WTC11 (cell line): ENCODE data around the gene MRNIP.

Experiments used
- RORB ChIP-seq: fragments of 250-450 bp; sonication (Bioruptor Pico); IDR thresholded peaks from 2 replicates; pipeline ENCODE4 v1.9.0; 2021; ENCODE audit warnings: mild to moderate bottlenecking
- TF ChIP-seq, protein P1 (sequence below): sonication (generic); formaldehyde crosslinking; conservative IDR thresholded peaks from 2 replicates; pipeline ENCODE4 v1.8.1; 2022; ENCODE audit warnings: mild to moderate bottlenecking, missing genetic modification reagents
- TF ChIP-seq, protein P2 (sequence below): fragments of 200-600 bp; IDR thresholded peaks from 2 replicates; pipeline ENCODE4 v1.8.0; 2022; ENCODE audit warnings: antibody characterized with exemption

DNA sequence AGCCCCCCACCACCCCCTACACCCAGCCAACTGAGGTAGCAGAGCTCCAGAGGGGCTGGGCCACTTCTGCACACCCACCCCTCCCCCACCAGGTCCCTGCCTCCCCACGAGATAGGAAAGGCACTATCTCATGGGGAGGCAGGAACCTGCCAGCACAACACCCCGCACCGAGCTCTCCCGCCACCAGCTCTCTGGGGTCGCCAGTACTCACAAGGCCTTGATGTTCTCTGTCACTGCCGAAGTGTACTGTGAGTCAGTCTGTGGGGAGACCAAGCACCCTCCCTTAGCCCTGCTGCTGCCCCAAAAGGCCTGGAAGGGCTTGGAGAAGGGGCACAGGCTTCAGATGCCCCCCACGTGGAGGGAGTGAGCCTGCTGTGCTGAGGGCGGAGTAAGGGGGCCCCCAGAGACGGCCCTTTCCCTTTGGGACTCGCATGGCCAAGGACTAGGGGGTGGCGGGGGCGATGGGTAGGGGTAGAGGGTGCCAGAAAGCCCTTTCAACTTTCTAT is 57.9 kb downstream of the MRNIP start:
- TF ChIP-seq, protein P1, sequence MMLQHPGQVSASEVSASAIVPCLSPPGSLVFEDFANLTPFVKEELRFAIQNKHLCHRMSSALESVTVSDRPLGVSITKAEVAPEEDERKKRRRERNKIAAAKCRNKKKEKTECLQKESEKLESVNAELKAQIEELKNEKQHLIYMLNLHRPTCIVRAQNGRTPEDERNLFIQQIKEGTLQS, result no peak
- TF ChIP-seq, protein P2, sequence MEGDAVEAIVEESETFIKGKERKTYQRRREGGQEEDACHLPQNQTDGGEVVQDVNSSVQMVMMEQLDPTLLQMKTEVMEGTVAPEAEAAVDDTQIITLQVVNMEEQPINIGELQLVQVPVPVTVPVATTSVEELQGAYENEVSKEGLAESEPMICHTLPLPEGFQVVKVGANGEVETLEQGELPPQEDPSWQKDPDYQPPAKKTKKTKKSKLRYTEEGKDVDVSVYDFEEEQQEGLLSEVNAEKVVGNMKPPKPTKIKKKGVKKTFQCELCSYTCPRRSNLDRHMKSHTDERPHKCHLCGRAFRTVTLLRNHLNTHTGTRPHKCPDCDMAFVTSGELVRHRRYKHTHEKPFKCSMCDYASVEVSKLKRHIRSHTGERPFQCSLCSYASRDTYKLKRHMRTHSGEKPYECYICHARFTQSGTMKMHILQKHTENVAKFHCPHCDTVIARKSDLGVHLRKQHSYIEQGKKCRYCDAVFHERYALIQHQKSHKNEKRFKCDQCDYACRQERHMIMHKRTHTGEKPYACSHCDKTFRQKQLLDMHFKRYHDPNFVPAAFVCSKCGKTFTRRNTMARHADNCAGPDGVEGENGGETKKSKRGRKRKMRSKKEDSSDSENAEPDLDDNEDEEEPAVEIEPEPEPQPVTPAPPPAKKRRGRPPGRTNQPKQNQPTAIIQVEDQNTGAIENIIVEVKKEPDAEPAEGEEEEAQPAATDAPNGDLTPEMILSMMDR, result no peak
- no peak for TF ChIP-seq RORB (CRISPR knock-in tag)
